Measurements from ENCODE around the gene RNLS.

DNA sequence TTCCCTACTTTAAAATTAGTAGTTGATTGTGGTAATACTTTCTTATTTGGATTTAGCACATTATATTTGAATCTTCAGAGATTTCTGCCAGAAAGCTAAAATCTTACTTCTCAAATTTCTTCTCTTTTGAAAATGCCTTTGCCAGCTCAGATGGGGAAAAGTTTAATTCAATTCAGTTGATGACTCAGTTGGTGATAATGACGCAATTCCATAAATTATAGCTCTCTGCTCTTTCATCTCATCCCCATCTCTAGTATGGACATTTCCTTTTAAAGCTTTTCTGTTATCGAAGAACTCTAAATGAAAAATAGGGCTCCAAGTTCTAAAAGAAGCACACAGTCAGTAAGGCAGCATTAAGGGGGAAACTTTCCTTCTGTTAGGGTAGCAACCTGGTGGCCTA is 25.5 kb downstream of the RNLS start:
- no peak for TF ChIP-seq CTCF (IDR thresholded peaks at IDR 0.05)
- no peak for TF ChIP-seq POLR2AphosphoS5 (IDR thresholded peaks at IDR 0.05; ENCODE audit: low read depth, low read length)
- TF ChIP-seq REST (IDR thresholded peaks at IDR 0.05; ENCODE audit: insufficient read depth in 1 of 2, low read depth in 2 of 2, low read length in 1 of 2): no peak
- TF ChIP-seq SIN3A (IDR thresholded peaks at IDR 0.05; ENCODE audit: borderline replicate concordance, insufficient read depth, low read depth, low read length): no peak
- no peak for TF ChIP-seq TCF7L2 (IDR thresholded peaks at IDR 0.05; ENCODE audit: low read depth, low read length)

All from Panc1 (cell line).